PC-3 (cell line): ENCODE results near the gene VPS13A. TPM values are rescaled to one million over a fixed set of nuclear protein-coding genes. Genes with fewer than 3 reads are reported as not detected.

Experiments used
- ATAC-seq: fragments of 200-7000 bp; cut with Tn5 transposase; 2 replicates; pipeline ENCODE4 v1.9.1; 2020; ENCODE audit warnings: mild to moderate bottlenecking, moderate library complexity
- BruUV-seq: library from RNA; stranded (reverse); fragments of 400-500 nt; replicated peaks from 2 replicates; lab custom pipeline; 2021; lab: Mats Ljungman, UMichigan
- CTCF ChIA-PET: fragments of 300-600 bp; sonication (Branson Sonifier 250); formaldehyde crosslinking; loops from one replicate; lab custom pipeline; 2022; ENCODE audit warnings: antibody characterized with exemption; lab: Charles Lee
- POLR2A ChIA-PET: fragments of 300-600 bp; sonication (Branson Sonifier 250); formaldehyde crosslinking; loops from one replicate; lab custom pipeline; 2022; ENCODE audit warnings: antibody characterized with exemption; ENCODE audit not compliant: unreplicated experiment; lab: Charles Lee
- DNase-seq: peaks from one replicate; pipeline ENCODE4 v3.0.0-alpha.2; 2015
- H2AFZ ChIP-seq: fragments of 300-600 bp; sonication (generic); 2 replicates; pipeline ENCODE4 v1.6.0; 2016; ENCODE audit warnings: antibody characterized with exemption, low read length
- H3F3A ChIP-seq: fragments of 300-600 bp; sonication (generic); one replicate; pipeline ENCODE4 v1.6.0; 2017; ENCODE audit warnings: antibody characterized with exemption, low read length, control low read depth, mild to moderate bottlenecking; ENCODE audit not compliant: unreplicated experiment
- H3K27ac ChIP-seq: fragments of 300-600 bp; sonication (generic); 2 replicates; pipeline ENCODE4 v1.5.1; 2016; ENCODE audit warnings: mild to moderate bottlenecking, low read length
- H3K27me3 ChIP-seq: fragments of 300-600 bp; sonication (generic); 2 replicates; pipeline ENCODE4 v1.6.1; 2016; ENCODE audit warnings: low read length, mixed read lengths
- H3K36me3 ChIP-seq: fragments of 300-600 bp; sonication (generic); 2 replicates; pipeline ENCODE4 v1.6.1; 2016; ENCODE audit warnings: low read depth, mixed run types, low read length, mixed read lengths
- H3K4me1 ChIP-seq: fragments of 300-600 bp; sonication (generic); 2 replicates; pipeline ENCODE4 v1.5.1; 2016; ENCODE audit warnings: low read length; ENCODE audit not compliant: insufficient read depth
- H3K4me2 ChIP-seq: fragments of 300-600 bp; sonication (generic); 2 replicates; pipeline ENCODE4 v1.6.0; 2016; ENCODE audit warnings: low read length
- H3K4me3 ChIP-seq: fragments of 300-600 bp; sonication (generic); 2 replicates; pipeline ENCODE4 v1.5.1; 2016; ENCODE audit warnings: mild to moderate bottlenecking, low read length, mixed read lengths
- H3K79me2 ChIP-seq: fragments of 300-600 bp; sonication (generic); 2 replicates; pipeline ENCODE4 v1.6.1; 2017; ENCODE audit warnings: low read length, mixed read lengths
- H3K9ac ChIP-seq: fragments of 300-600 bp; sonication (generic); 2 replicates; pipeline ENCODE4 v1.6.0; 2016; ENCODE audit warnings: mild to moderate bottlenecking, low read length
- H3K9me2 ChIP-seq: fragments of 300-600 bp; sonication (generic); replicated peaks from 2 replicates; pipeline ENCODE4 v1.6.1; 2016; ENCODE audit warnings: mixed run types, low read length, mixed read lengths
- H3K9me3 ChIP-seq: fragments of 300-600 bp; sonication (generic); 2 replicates; pipeline ENCODE4 v1.6.1; 2016; ENCODE audit warnings: low read length, mixed read lengths
- H4K20me1 ChIP-seq: fragments of 300-600 bp; sonication (generic); 2 replicates; pipeline ENCODE4 v1.6.1; 2016; ENCODE audit warnings: low read length, mixed read lengths
- EZH2 ChIP-seq: fragments of 300-600 bp; sonication (generic); IDR thresholded peaks from one replicate; pipeline ENCODE4 v1.6.1; 2017; ENCODE audit warnings: antibody characterized with exemption, mild to moderate bottlenecking, low read length; ENCODE audit not compliant: unreplicated experiment
- EZH2phosphoT487 ChIP-seq: fragments of 300-600 bp; sonication (generic); IDR thresholded peaks from 2 replicates; pipeline ENCODE4 v1.6.1; 2018; ENCODE audit warnings: mild to moderate bottlenecking, antibody characterized with exemption, low read length, borderline replicate concordance
- intact Hi-C: fragments of 100-400 bp; cut with micrococcal nuclease; formaldehyde crosslinking; loops from 2 replicates; pipeline ENCODE4 v1.9.0; 2023
- total RNA-seq: library from RNA; depleted of rRNA; stranded (reverse); fragments of >200 nt; gene quantifications from 2 replicates; pipeline ENCODE4 v1.2.3, GENCODE V29; 2014
- TF ChIP-seq, protein P1 (sequence below): fragments of 300-600 bp; sonication (generic); conservative IDR thresholded peaks from 2 replicates; pipeline ENCODE4 v1.5.1; 2017; ENCODE audit warnings: antibody characterized with exemption, low read depth, mild to moderate bottlenecking, low read length

Gene VPS13A
- total RNA-seq, 1 experiment from 2014 or later: 17.5 TPM

DNA sequence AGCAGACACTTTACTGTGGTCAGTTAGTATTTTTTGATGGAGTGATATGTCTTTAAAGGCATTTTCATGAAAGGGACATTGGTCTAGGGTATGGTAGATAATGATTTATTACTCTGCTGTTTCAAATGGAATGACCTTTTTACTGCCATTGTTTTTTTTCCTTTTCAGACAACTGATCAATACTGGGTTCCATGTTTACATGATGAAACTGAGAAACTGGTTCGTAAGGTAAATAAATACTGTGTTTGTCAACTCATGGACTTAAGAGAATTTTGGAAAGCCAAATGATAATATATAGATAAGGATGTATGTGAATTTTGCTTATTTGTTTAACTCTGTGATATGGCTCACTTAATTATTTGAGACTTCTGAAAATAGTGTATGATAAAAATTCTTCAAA is 35.5 kb downstream of the VPS13A start:
- Histone ChIP-seq H3K4me1 (no peaks in the 10 kb centered on the region), H3K79me2 (no peaks in the 10 kb centered on the region), H3K4me3 (no peak overlapping the region), H3K9me3 (no peaks in the 10 kb centered on the region), H3K27ac (no peak overlapping the region), H3K9me2 (no peaks in the 10 kb centered on the region), H3F3A (no peaks in the 10 kb centered on the region), H3K27me3 (no peaks in the 10 kb centered on the region), H4K20me1 (no peaks in the 10 kb centered on the region), H3K36me3 (no peaks in the 10 kb centered on the region), H2AFZ (no peak overlapping the region), H3K9ac (no peak overlapping the region), H3K4me2 (no peak overlapping the region)
- POLR2A ChIA-PET: no interaction called here
- CTCF ChIA-PET: no interaction called here
- BruUV-seq: no TSS peak
- intact Hi-C loops: no loop called here
- TF ChIP-seq, protein P1, sequence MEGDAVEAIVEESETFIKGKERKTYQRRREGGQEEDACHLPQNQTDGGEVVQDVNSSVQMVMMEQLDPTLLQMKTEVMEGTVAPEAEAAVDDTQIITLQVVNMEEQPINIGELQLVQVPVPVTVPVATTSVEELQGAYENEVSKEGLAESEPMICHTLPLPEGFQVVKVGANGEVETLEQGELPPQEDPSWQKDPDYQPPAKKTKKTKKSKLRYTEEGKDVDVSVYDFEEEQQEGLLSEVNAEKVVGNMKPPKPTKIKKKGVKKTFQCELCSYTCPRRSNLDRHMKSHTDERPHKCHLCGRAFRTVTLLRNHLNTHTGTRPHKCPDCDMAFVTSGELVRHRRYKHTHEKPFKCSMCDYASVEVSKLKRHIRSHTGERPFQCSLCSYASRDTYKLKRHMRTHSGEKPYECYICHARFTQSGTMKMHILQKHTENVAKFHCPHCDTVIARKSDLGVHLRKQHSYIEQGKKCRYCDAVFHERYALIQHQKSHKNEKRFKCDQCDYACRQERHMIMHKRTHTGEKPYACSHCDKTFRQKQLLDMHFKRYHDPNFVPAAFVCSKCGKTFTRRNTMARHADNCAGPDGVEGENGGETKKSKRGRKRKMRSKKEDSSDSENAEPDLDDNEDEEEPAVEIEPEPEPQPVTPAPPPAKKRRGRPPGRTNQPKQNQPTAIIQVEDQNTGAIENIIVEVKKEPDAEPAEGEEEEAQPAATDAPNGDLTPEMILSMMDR: no peak
- TF ChIP-seq EZH2: no peak
- TF ChIP-seq EZH2phosphoT487: no peak
- no peak for DNase-seq
- no peak for ATAC-seq

DNA sequence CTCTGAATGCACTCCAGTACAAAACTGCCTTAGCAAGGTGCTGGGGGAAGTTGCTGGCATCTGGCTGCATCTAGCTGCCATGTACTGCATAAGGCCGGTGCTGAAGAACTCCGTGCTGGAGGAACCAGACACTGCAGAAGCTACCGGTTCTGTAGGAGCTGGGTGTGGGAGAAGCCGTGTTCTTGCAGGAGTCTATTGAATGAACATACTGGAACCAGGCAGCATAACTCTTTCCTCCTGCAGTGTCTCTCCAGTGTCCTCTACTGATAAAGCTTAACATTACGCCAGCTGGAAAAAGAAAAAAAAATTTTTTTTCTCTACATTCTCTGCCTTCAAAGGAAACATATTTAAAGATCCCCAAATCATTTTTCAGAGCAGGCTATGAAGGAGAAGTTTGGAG is 38.5 kb downstream of the VPS13A start:
- Histone ChIP-seq H3K36me3 (0 out of 2 replicates have a peak, but pooled peaks cover 3% of the 10 kb centered on the region), H3K9ac (no peak overlapping the region), H3K27ac (no peak overlapping the region), H2AFZ (no peak overlapping the region), H3K79me2 (no peaks in the 10 kb centered on the region), H3K27me3 (no peaks in the 10 kb centered on the region), H3F3A (no peaks in the 10 kb centered on the region), H3K9me3 (no peaks in the 10 kb centered on the region), H3K4me1 (peaks cover 3% of the 10 kb centered on the region; the same call in 1 of the 2 replicates), H3K4me2 (no peak overlapping the region), H3K4me3 (no peak overlapping the region), H4K20me1 (no peaks in the 10 kb centered on the region), H3K9me2 (no peaks in the 10 kb centered on the region)
- POLR2A ChIA-PET: no interaction called here
- no TSS peak for BruUV-seq
- DNase-seq (no peak), ATAC-seq (peak; percentile 38; the same call in 1 of the 2 replicates)
- TF ChIP-seq, protein P1: 0 out of 2 replicates have a peak, but pooled peaks have one; percentile 26
- no peak for TF ChIP-seq EZH2
- no peak for TF ChIP-seq EZH2phosphoT487
- intact Hi-C loops: loop anchor here (1.0 kb wide), 1 partner anchor 49 kb away; no protein-coding TSS in a partner anchor
- CTCF ChIA-PET: interaction anchor here (0.8 kb wide), 1 partner anchor 39 kb away, joined by 4 read pairs; the partner anchor contains the start of gene VPS13A

DNA sequence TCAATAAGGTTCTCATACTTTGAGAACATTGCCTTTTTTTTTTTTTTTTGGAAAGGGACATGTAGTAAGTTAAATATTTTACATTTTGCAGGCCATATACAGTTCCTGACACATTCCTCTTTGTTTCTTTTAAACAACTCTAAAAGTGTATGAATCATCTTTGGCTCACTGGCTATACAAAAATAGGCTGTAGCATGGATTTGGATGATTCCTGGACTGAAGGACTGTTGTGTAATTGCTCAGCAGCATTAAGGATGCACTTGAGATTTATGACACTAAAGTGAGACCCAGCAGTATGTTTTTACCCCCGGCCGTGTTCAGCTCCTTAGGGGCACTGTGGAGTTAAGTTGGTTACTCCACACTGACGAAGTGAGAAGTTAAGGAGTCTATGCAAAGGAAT is 41.3 kb downstream of the VPS13A start:
- peaks cover 3% of the 10 kb centered on the region; the same call in 1 of the 2 replicates for H3K4me1 ChIP-seq
- POLR2A ChIA-PET: no interaction called here
- no peaks in the 10 kb centered on the region for H3K79me2 ChIP-seq
- CTCF ChIA-PET: no interaction called here
- TF ChIP-seq, protein P1: no peak
- TF ChIP-seq EZH2phosphoT487 (no peak), EZH2 (no peak)
- no peaks in the 10 kb centered on the region for H4K20me1 ChIP-seq
- H3K9me2 ChIP-seq: no peaks in the 10 kb centered on the region
- ATAC-seq: peak; percentile 62
- no TSS peak for BruUV-seq
- H3K36me3 ChIP-seq: 0 out of 2 replicates have a peak, but pooled peaks cover 3% of the 10 kb centered on the region
- H3K4me3 ChIP-seq: no peak overlapping the region
- no peaks in the 10 kb centered on the region for H3K9me3 ChIP-seq
- H2AFZ ChIP-seq: no peak overlapping the region
- H3F3A ChIP-seq: no peaks in the 10 kb centered on the region
- intact Hi-C loops: no loop called here
- peak; percentile 36 for DNase-seq
- no peak overlapping the region for H3K9ac ChIP-seq
- H3K4me2 ChIP-seq: no peak overlapping the region
- no peak overlapping the region for H3K27ac ChIP-seq
- H3K27me3 ChIP-seq: no peaks in the 10 kb centered on the region
